Keratinocyte (primary cell): ENCODE results near the gene TTC4. TPM values are rescaled to one million over a fixed set of nuclear protein-coding genes. Genes with fewer than 3 reads are reported as not detected.

ENCODE experiments used
- DNase-seq: peaks from one replicate; pipeline ENCODE4 v3.0.0-alpha.2; 2011; ENCODE audit warnings: low read depth, missing footprints, low spot score
- FAIRE-seq: peaks from 2 replicates; lab custom pipeline; 2011; peaks lifted over from hg19 to GRCh38; lab: Jason Lieb, UNC
- H2AFZ ChIP-seq: 2 replicates; pipeline ENCODE4 v1.6.0; 2012; ENCODE audit warnings: low read length, control low read depth, inconsistent platforms; ENCODE audit not compliant: control insufficient read depth
- H3K27ac ChIP-seq: 2 replicates; pipeline ENCODE4 v1.5.1; 2011; ENCODE audit warnings: low read length; ENCODE audit not compliant: control insufficient read depth, insufficient read depth
- H3K27me3 ChIP-seq: 3 replicates; pipeline ENCODE4 v1.6.0; 2011; ENCODE audit warnings: low read length; ENCODE audit not compliant: control insufficient read depth, insufficient read depth; ENCODE audit errors: extremely low read depth
- H3K36me3 ChIP-seq, 2 experiments: 2 replicates in 1 of 2; 3 replicates in 1 of 2; pipeline ENCODE4 v1.5.1; 2011; ENCODE audit warnings: low read length in 2 of 2, mild to moderate bottlenecking in 1 of 2; ENCODE audit not compliant: control insufficient read depth in 2 of 2, insufficient read depth in 2 of 2; ENCODE audit errors: extremely low read depth in 1 of 2
- H3K4me1 ChIP-seq: 3 replicates; pipeline ENCODE4 v1.5.1; 2011; ENCODE audit warnings: low read length; ENCODE audit not compliant: control insufficient read depth, insufficient read depth; ENCODE audit errors: extremely low read depth
- H3K4me2 ChIP-seq: 3 replicates; pipeline ENCODE4 v1.6.0; 2011; ENCODE audit warnings: low read depth, low read length; ENCODE audit not compliant: control insufficient read depth, insufficient read depth; ENCODE audit errors: extremely low read depth
- H3K4me3 ChIP-seq, 3 experiments: fragments of 200-600 bp in 1 of 3; sonication (generic) in 1 of 3; 2 replicates in 2 of 3; 3 replicates in 1 of 3; pipeline ENCODE4 v1.5.1; 2011 to 2016; ENCODE audit warnings: low read length in 3 of 3, mild to moderate bottlenecking in 3 of 3, control low read depth in 2 of 3, inconsistent platforms in 1 of 3, low read depth in 1 of 3, mixed read lengths in 1 of 3, mixed run types in 1 of 3, moderate library complexity in 1 of 3; ENCODE audit not compliant: control insufficient read depth in 2 of 3, insufficient read depth in 2 of 3; ENCODE audit errors: extremely low read depth in 1 of 3
- H3K79me2 ChIP-seq: 2 replicates; pipeline ENCODE4 v1.6.0; 2012; ENCODE audit warnings: low read length; ENCODE audit not compliant: control insufficient read depth, insufficient read depth
- H3K9ac ChIP-seq: 3 replicates; pipeline ENCODE4 v1.6.0; 2011; ENCODE audit warnings: low read length; ENCODE audit not compliant: control insufficient read depth, insufficient read depth; ENCODE audit errors: extremely low read depth
- H3K9me1 ChIP-seq: 3 replicates; pipeline ENCODE4 v1.6.0; 2011; ENCODE audit warnings: low read length; ENCODE audit not compliant: control insufficient read depth, insufficient read depth; ENCODE audit errors: extremely low read depth
- H3K9me3 ChIP-seq: 2 replicates; pipeline ENCODE4 v1.5.1; 2012; ENCODE audit warnings: low read depth, low read length; ENCODE audit not compliant: control insufficient read depth
- H4K20me1 ChIP-seq: 3 replicates; pipeline ENCODE4 v1.6.0; 2011; ENCODE audit warnings: low read length; ENCODE audit not compliant: control insufficient read depth, insufficient read depth; ENCODE audit errors: extremely low read depth
- EZH2 ChIP-seq: IDR thresholded peaks from one replicate; pipeline ENCODE4 v1.6.1; 2012; ENCODE audit warnings: inconsistent platforms, mild to moderate bottlenecking, low read length, moderate library complexity
- dilution Hi-C: fragments of 300-500 bp; cut with MboI; formaldehyde crosslinking; loops from one replicate; pipeline ENCODE4 v1.7.0; 2020; ENCODE audit warnings: low sequenced_read_pairs; ENCODE audit not compliant: extremely low pct_ligation_motif_present
- polyA plus RNA-seq, 5 experiments: library from polyadenylated mRNA; depleted of rRNA in 3 of 5; stranded (reverse) in 3 of 5; stranded (forward) in 1 of 5; unstranded in 1 of 5; fragments of >200 nt; gene quantifications; 1 replicate in 1 of 5; 2 replicates in 3 of 5; 3 replicates in 1 of 5; pipeline versions ENCODE4 v1.2.1 to v1.2.3, GENCODE V29; 2011 to 2012; ENCODE audit warnings: missing spikeins in 2 of 5, low read depth in 1 of 5, low replicate concordance in 1 of 5
- TF ChIP-seq, protein P1 (sequence below), 3 experiments: IDR thresholded peaks in 1 of 3; conservative IDR thresholded peaks in 1 of 3; optimal IDR thresholded peaks in 1 of 3; 2 replicates in 2 of 3; 3 replicates in 1 of 3; pipeline versions ENCODE3 to v1.5.1; 2011; ENCODE audit warnings: low read length in 3 of 3, mild to moderate bottlenecking in 3 of 3, moderate library complexity in 2 of 3, control low read depth in 1 of 3, inconsistent platforms in 1 of 3; ENCODE audit not compliant: insufficient read depth in 2 of 3; ENCODE audit errors: extremely low read depth in 1 of 3

The TTC4 gene
- polyA plus RNA-seq, 1 donor (not counting 4 experiments of a cell fraction or from before 2014, with no cell fraction given) = 40.3 TPM

- Histone ChIP-seq H3K4me2 (no peak overlapping the region), H2AFZ (no peak overlapping the region), H3K27ac (no peak overlapping the region), H3K9me1 (no peaks in the 10 kb centered on the region), H3K4me1 (no peaks in the 10 kb centered on the region), H3K27me3 (no peaks in the 10 kb centered on the region), H4K20me1 (no peaks in the 10 kb centered on the region), H3K36me3 (peaks cover 5 to 15% of the 10 kb centered on the region in 2 experiments), H3K4me3 (no peak overlapping the region), H3K79me2 (no peaks in the 10 kb centered on the region), H3K9me3 (no peaks in the 10 kb centered on the region), H3K9ac (no peak overlapping the region)
- dilution Hi-C loops = no loop called here
- no peak for FAIRE-seq
- DNase-seq = no peak
- no peak for TF ChIP-seq EZH2
- TF ChIP-seq, protein P1, sequence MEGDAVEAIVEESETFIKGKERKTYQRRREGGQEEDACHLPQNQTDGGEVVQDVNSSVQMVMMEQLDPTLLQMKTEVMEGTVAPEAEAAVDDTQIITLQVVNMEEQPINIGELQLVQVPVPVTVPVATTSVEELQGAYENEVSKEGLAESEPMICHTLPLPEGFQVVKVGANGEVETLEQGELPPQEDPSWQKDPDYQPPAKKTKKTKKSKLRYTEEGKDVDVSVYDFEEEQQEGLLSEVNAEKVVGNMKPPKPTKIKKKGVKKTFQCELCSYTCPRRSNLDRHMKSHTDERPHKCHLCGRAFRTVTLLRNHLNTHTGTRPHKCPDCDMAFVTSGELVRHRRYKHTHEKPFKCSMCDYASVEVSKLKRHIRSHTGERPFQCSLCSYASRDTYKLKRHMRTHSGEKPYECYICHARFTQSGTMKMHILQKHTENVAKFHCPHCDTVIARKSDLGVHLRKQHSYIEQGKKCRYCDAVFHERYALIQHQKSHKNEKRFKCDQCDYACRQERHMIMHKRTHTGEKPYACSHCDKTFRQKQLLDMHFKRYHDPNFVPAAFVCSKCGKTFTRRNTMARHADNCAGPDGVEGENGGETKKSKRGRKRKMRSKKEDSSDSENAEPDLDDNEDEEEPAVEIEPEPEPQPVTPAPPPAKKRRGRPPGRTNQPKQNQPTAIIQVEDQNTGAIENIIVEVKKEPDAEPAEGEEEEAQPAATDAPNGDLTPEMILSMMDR (optimal IDR thresholded peaks at IDR 0.05 in 1 of 3, IDR thresholded peaks at IDR 0.05 in 1 of 3, conservative IDR thresholded peaks at IDR 0.05 in 1 of 3; ENCODE audit: extremely low read depth in 1 of 3, insufficient read depth in 2 of 3, low read length in 3 of 3) = no peak
Measured at GRCh38 chr1:54745864-54746263, 30.2 kb downstream of the TTC4 start.

DNA sequence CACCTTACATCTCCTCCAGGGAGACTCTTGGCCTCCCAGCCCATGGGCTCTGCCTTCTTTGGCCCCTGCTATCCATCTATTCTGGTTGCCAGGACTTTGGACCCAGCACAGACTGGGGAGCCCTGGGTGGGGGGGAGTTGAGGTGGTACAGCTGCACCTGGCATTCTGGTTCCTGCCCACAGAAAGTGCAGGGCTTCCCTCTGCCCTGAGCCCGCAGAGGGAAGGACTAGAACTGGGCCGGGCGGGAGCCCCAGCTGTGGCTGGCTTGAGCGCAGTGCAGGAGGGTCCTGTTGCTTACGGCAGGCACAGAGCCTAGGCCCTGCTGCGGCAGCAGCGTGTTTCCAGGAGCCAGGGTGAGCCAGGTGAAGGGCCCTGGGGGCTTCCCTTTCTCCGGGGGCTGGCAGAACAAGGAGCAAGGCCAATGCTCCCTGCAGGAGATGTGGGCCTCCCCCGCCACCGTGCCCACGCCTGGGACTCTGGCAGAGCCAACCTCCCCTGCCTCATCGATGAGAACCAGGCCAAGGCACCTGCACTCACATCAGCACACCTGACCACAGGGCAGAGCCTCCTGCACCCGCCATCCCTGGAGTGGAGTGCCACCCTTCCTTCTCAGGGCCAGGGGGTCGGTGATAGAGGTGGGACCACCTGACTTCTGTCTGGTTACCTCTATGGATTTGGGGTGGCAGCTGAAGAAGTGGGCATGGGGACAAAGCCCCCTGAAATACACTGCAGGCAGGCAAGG is 32.6 kb downstream of the TTC4 start:
- Histone ChIP-seq H3K4me3 (no peak overlapping the region), H3K4me1 (no peaks in the 10 kb centered on the region), H2AFZ (no peak overlapping the region), H3K4me2 (no peak overlapping the region), H3K27ac (no peak overlapping the region), H3K36me3 (peaks cover 2 to 4% of the 10 kb centered on the region in 2 experiments), H3K9me1 (no peaks in the 10 kb centered on the region), H3K27me3 (no peaks in the 10 kb centered on the region), H4K20me1 (no peaks in the 10 kb centered on the region), H3K79me2 (no peaks in the 10 kb centered on the region), H3K9ac (no peak overlapping the region), H3K9me3 (no peaks in the 10 kb centered on the region)
- TF ChIP-seq, protein P1 (optimal IDR thresholded peaks at IDR 0.05 in 1 of 3, IDR thresholded peaks at IDR 0.05 in 1 of 3, conservative IDR thresholded peaks at IDR 0.05 in 1 of 3; ENCODE audit: extremely low read depth in 1 of 3, insufficient read depth in 2 of 3, low read length in 3 of 3) = no peak
- no peak for TF ChIP-seq EZH2
- FAIRE-seq (no peak), DNase-seq (no peak)
- dilution Hi-C loops = no loop called here
